Right lobe of liver (tissue), 6 donors: Measurements from ENCODE around the gene GOLGA7B. TPM values are rescaled to one million over a fixed set of nuclear protein-coding genes. Genes with fewer than 3 reads are reported as not detected.

Experiments used
- ATAC-seq, 4 donors: fragments of 200-7000 bp; cut with Tn5 transposase; one replicate each; pipeline ENCODE4 v1.9.1; 2020; ENCODE audit warnings: mild to moderate bottlenecking in 4 of 4, moderate library complexity in 4 of 4
- DNase-seq, 3 donors: peaks; one replicate each; pipeline ENCODE4 v3.0.0-alpha.2; 2020
- H3K27ac ChIP-seq, 3 donors: fragments of 200-600 bp; one replicate each; pipeline ENCODE4 v1.8.0; 2022
- H3K27me3 ChIP-seq, 2 donors: fragments of 200-600 bp; one replicate each; pipeline ENCODE4 v1.8.0; 2022
- H3K36me3 ChIP-seq, 4 donors: fragments of 200-600 bp; sonication (generic) in 1 of 4; one replicate each; pipeline versions ENCODE4 v1.5.1 to v1.8.0; 2017 to 2022; ENCODE audit warnings: control low read depth in 1 of 4
- H3K4me1 ChIP-seq, 4 donors: fragments of 200-600 bp; sonication (generic) in 1 of 4; one replicate each; pipeline versions ENCODE4 v1.5.1 to v1.8.0; 2017 to 2022; ENCODE audit warnings: control low read depth in 1 of 4
- H3K4me3 ChIP-seq, 3 donors: fragments of 200-600 bp; one replicate each; pipeline ENCODE4 v1.8.0; 2022
- H3K9me3 ChIP-seq, 4 donors: fragments of 200-600 bp; sonication (generic) in 1 of 4; one replicate each; pipeline versions ENCODE4 v1.5.1 to v1.8.0; 2017 to 2022; ENCODE audit warnings: control low read depth in 1 of 4
- POLR2A ChIP-seq: fragments of 450-650 bp; IDR thresholded peaks from one replicate; pipeline ENCODE4 v1.6.1; 2017; ENCODE audit warnings: antibody characterized with exemption, mild to moderate bottlenecking
- WGBS: methylation state at CpG from one replicate; pipeline ENCODE4 v1.1.6; 2018; ENCODE audit warnings: low coverage, low lambda C conversion rate; ENCODE audit not compliant: insufficient coverage; ENCODE audit errors: missing lambda C conversion rate; 5-methylcytosine and 5-hydroxymethylcytosine counted together
- intact Hi-C, 2 donors: fragments of 100-400 bp; cut with DNase I; formaldehyde crosslinking; loops; one replicate each; pipeline versions ENCODE4 v1.11.2 to v1.14.1; 2022
- total RNA-seq, 6 experiments: library from RNA; depleted of rRNA in 2 of 6; stranded (reverse); fragments of >200 nt in 2 of 6; fragmentation: NEBNext Ultra II Directional in 3 of 6; extraction: Animal tissue kit (Norgen Biotek cat#: 25700) in 3 of 6; gene quantifications; one replicate each; pipeline versions ENCODE4 v1.1.0 to v1.2.4, GENCODE V29; 2016 to 2023
- TF ChIP-seq, protein P1 (sequence below), 4 donors: fragments of 200-600 bp in 3 of 4; fragments of 450-650 bp in 1 of 4; IDR thresholded peaks; one replicate each; pipeline versions ENCODE4 v1.5.1 to v1.8.0; 2016 to 2022; ENCODE audit warnings: antibody characterized with exemption in 4 of 4, mild to moderate bottlenecking in 2 of 4
- donor health status: DM: no; HTN: yes; CAD: no.
- donor health status: DM: no; HTN: no; CAD: no.
- donor health status: DM: no; HTN: no; CAD: no.
- donor health status: DM: no; HTN: yes; CAD: no.
- donor health status: DM: no; HTN: yes; CAD: no.

Gene GOLGA7B
- total RNA-seq, 6 experiments from 2014 or later: 0.06 to 0.28 (median 0.14) TPM

DNA sequence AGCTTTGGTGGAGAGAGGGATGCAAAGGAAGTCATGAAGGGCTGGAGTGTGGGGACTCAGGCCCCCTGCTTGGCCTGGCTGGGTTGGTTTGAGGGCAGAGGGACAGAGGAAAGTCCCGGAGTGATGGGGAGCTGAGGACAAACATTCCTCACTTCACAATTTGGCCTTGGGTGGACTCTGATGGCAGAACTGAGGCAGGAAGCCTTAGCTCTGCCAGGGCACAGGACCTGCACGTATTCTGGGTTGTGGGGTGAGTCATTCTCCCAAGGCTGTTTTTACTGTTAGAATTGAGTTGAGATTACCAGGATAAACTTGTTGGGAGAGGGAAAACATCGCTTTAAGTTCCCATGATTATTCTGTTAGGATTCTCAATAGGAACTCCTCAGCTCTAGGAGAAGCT is 2.6 kb downstream of the GOLGA7B start:
- TF ChIP-seq, protein P1, sequence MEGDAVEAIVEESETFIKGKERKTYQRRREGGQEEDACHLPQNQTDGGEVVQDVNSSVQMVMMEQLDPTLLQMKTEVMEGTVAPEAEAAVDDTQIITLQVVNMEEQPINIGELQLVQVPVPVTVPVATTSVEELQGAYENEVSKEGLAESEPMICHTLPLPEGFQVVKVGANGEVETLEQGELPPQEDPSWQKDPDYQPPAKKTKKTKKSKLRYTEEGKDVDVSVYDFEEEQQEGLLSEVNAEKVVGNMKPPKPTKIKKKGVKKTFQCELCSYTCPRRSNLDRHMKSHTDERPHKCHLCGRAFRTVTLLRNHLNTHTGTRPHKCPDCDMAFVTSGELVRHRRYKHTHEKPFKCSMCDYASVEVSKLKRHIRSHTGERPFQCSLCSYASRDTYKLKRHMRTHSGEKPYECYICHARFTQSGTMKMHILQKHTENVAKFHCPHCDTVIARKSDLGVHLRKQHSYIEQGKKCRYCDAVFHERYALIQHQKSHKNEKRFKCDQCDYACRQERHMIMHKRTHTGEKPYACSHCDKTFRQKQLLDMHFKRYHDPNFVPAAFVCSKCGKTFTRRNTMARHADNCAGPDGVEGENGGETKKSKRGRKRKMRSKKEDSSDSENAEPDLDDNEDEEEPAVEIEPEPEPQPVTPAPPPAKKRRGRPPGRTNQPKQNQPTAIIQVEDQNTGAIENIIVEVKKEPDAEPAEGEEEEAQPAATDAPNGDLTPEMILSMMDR (IDR thresholded peaks at IDR 0.05): no peak
- TF ChIP-seq POLR2A: no peak
- intact Hi-C loops: no loop called here
- Histone ChIP-seq H3K9me3 (no peaks in the 10 kb centered on the region), H3K4me3 (no peak overlapping the region), H3K4me1 (no peaks in the 10 kb centered on the region), H3K36me3 (no peaks in the 10 kb centered on the region), H3K27ac (no peak overlapping the region), H3K27me3 (peaks cover 0 to 4% of the 10 kb centered on the region in 2 donors)
- ATAC-seq (no peak), DNase-seq (no peak)
- WGBS: 34% methylated on average over 3 of the region's 3 CpGs

DNA sequence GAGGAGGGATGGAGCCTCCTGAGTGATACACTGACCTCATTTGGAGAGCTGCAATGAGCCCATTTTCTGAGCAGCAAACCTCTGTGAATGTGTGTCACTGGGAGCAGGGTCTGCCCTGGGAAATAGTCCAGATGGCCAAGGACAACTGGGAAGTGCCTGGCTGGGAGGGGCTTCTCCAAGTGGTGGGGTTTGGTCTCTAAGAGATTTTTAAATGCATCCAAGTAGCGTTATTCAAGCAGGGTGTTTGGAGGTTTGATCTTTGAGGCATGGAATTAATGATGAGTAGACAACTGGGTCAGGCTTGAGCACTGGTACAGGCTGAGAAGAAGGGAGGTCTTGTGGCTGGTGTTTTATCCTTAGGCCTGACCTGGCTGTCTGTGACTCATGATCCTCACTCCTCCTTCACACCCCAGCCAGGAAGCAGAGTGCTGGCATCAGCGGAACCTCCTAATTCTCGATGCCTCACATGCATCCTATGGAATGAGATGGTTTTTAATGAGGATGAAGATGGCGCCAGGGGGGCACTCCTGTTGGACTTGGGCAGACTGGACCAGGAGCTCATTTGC is 3.3 kb downstream of the GOLGA7B start:
- no peaks in the 10 kb centered on the region for H3K9me3 ChIP-seq
- no peak overlapping the region for H3K4me3 ChIP-seq
- DNase-seq (no peak), ATAC-seq (no peak)
- H3K27me3 ChIP-seq: peaks cover 0 to 4% of the 10 kb centered on the region in 2 donors
- no CpG with 5 or more reads among the region's 4 CpGs for WGBS
- TF ChIP-seq, protein P1 (IDR thresholded peaks at IDR 0.05): no peak
- TF ChIP-seq POLR2A: no peak
- intact Hi-C loops: no loop called here
- no peaks in the 10 kb centered on the region for H3K36me3 ChIP-seq
- H3K4me1 ChIP-seq: no peaks in the 10 kb centered on the region
- H3K27ac ChIP-seq: no peak overlapping the region

DNA sequence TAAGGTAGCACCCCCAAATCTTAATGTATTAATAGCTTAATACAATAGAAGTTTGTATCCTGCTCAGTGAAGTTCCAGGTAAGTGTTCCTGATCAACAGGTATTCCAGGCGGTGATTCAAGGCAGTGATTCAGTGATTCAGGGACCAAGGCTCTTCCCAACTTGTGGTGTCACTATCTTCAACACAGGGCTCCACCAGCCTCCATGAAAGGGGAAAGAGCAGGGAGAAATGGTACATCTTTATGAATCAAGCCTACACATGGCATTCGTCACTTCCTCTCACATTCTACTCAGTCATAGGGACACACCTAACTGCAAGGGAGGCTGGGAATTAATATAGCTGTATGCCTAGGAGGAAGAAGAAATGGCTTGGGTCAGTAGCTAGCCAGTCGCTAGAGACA is 5.1 kb downstream of the GOLGA7B start:
- H3K27me3 ChIP-seq: peaks cover 0 to 4% of the 10 kb centered on the region in 2 donors
- TF ChIP-seq, protein P1 (IDR thresholded peaks at IDR 0.05): no peak
- no peak for TF ChIP-seq POLR2A
- H3K27ac ChIP-seq: no peak overlapping the region
- DNase-seq: no peak
- H3K9me3 ChIP-seq: no peaks in the 10 kb centered on the region
- no peak for ATAC-seq
- intact Hi-C loops: no loop called here
- WGBS: 64% methylated on average over 3 of the region's 3 CpGs
- no peak overlapping the region for H3K4me3 ChIP-seq
- H3K4me1 ChIP-seq: no peaks in the 10 kb centered on the region
- no peaks in the 10 kb centered on the region for H3K36me3 ChIP-seq

DNA sequence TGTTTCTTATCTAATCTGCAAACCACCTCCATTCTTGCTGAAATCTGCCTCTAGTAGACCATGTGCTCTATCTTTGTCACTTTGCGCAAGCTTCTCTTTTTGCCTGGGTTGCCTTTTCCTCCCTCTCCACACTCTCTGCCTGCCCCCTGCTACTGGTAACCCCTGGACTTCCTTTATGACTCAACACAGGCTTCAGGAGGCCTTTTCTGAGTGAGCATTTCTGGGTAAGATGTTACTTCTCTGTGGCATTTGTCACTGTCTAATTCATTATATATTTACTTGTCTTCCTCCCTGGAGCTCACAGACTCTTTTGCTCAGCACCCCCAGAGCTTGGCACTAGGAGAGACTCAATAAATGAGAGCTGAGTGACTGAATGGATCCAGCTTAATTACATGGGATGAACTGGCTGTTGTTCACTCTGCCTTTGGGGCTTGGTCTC is 8.4 kb downstream of the GOLGA7B start:
- no peak for TF ChIP-seq POLR2A
- TF ChIP-seq, protein P1 (IDR thresholded peaks at IDR 0.05): no peak
- intact Hi-C loops: no loop called here
- H3K27ac ChIP-seq: no peak overlapping the region
- DNase-seq: no peak
- H3K36me3 ChIP-seq: no peaks in the 10 kb centered on the region
- H3K4me1 ChIP-seq: no peaks in the 10 kb centered on the region
- no peaks in the 10 kb centered on the region for H3K27me3 ChIP-seq
- H3K4me3 ChIP-seq: no peak overlapping the region
- peak; percentile 36 to 76 (median 62) for ATAC-seq
- H3K9me3 ChIP-seq: no peaks in the 10 kb centered on the region
- 46% methylated on average over 1 of the region's 1 CpG for WGBS
